HepG2 (cell line): ENCODE data around the gene DHX34. TPM values are rescaled to one million over a fixed set of nuclear protein-coding genes. Genes with fewer than 3 reads are reported as not detected.
A peak's percentile ranks its signal among the peaks of the same experiment; 100 is the strongest.

Experiments
- AGO1 ChIP-seq: fragments of 200-400 bp; formaldehyde crosslinking; IDR thresholded peaks from 2 replicates; pipeline ENCODE4 v1.6.1; 2017; ENCODE audit warnings: mild to moderate bottlenecking, low read depth, low read length, moderate library complexity; ENCODE audit not compliant: poor library complexity, severe bottlenecking
- CHCHD3 ChIP-seq: sonication (generic); formaldehyde crosslinking; IDR thresholded peaks from 2 replicates; pipeline ENCODE4 v1.8.0; 2022; ENCODE audit warnings: mild to moderate bottlenecking, missing genetic modification reagents, moderate library complexity
- GATAD1 ChIP-seq: IDR thresholded peaks from 2 replicates; pipeline ENCODE4 v1.6.1; 2016; ENCODE audit warnings: missing genetic modification reagents, missing compliant biosample characterization
- IRF2 ChIP-seq: IDR thresholded peaks from 2 replicates; pipeline ENCODE4 v1.6.1; 2018; ENCODE audit warnings: missing genetic modification reagents, missing compliant biosample characterization
- MAFG ChIP-seq: sonication (generic); formaldehyde crosslinking; IDR thresholded peaks from 2 replicates; pipeline ENCODE4 v1.5.1; 2020; ENCODE audit warnings: mild to moderate bottlenecking, missing genetic modification reagents
- NFYC ChIP-seq: IDR thresholded peaks from 2 replicates; pipeline ENCODE4 v1.6.1; 2016; ENCODE audit warnings: missing genetic modification reagents, missing compliant biosample characterization
- PAF1 ChIP-seq: IDR thresholded peaks from 2 replicates; pipeline ENCODE4 v1.6.1; 2016; ENCODE audit warnings: missing genetic modification reagents, missing compliant biosample characterization
- PHF8 ChIP-seq: sonication (generic); formaldehyde crosslinking; IDR thresholded peaks from 2 replicates; pipeline ENCODE4 v1.5.0; 2020; ENCODE audit warnings: missing genetic modification reagents
- RFX1 ChIP-seq: fragments of 450-650 bp; IDR thresholded peaks from 2 replicates; pipeline ENCODE4 v1.6.1; 2017
- RORA ChIP-seq: sonication (generic); formaldehyde crosslinking; IDR thresholded peaks from 2 replicates; pipeline ENCODE4 v1.5.0; 2020; ENCODE audit warnings: mild to moderate bottlenecking, missing genetic modification reagents, moderate library complexity
- SP1 ChIP-seq, 2 experiments: fragments of 450-650 bp in 1 of 2; sonication (generic) in 1 of 2; formaldehyde crosslinking in 1 of 2; IDR thresholded peaks; 2 replicates each; pipeline versions ENCODE4 v1.4.0 to v1.6.1; 2016 to 2020; ENCODE audit warnings: missing genetic modification reagents in 1 of 2
- SPEN ChIP-seq: sonication (generic); formaldehyde crosslinking; IDR thresholded peaks from 2 replicates; pipeline ENCODE4 v1.5.1; 2020; ENCODE audit warnings: low read depth, mild to moderate bottlenecking, missing genetic modification reagents
- ZBTB21 ChIP-seq: sonication (generic); formaldehyde crosslinking; IDR thresholded peaks from 2 replicates; pipeline ENCODE4 v1.4.0; 2020; ENCODE audit warnings: missing genetic modification reagents
- ZFP1 ChIP-seq: IDR thresholded peaks from 2 replicates; pipeline ENCODE4 v1.6.1; 2016
- ZFP37 ChIP-seq: sonication (generic); formaldehyde crosslinking; IDR thresholded peaks from 2 replicates; pipeline ENCODE4 v1.4.0; 2020; ENCODE audit warnings: missing genetic modification reagents, borderline replicate concordance
- ZNF124 ChIP-seq: sonication (generic); formaldehyde crosslinking; IDR thresholded peaks from 2 replicates; pipeline ENCODE4 v1.4.0; 2020; ENCODE audit warnings: missing genetic modification reagents
- ZNF3 ChIP-seq: IDR thresholded peaks from 2 replicates; pipeline ENCODE4 v1.7.0; 2017; ENCODE audit warnings: inconsistent platforms
- ZNF557 ChIP-seq: sonication (generic); formaldehyde crosslinking; IDR thresholded peaks from 2 replicates; pipeline ENCODE4 v1.4.0; 2020; ENCODE audit warnings: missing genetic modification reagents
- ZNF652 ChIP-seq: IDR thresholded peaks from 2 replicates; pipeline ENCODE4 v1.6.1; 2016; ENCODE audit warnings: low read depth, borderline replicate concordance
- ZNF720 ChIP-seq: sonication (generic); formaldehyde crosslinking; IDR thresholded peaks from 2 replicates; pipeline ENCODE4 v1.4.0; 2020; ENCODE audit warnings: missing genetic modification reagents
- ZNF841 ChIP-seq: sonication (generic); formaldehyde crosslinking; IDR thresholded peaks from 2 replicates; pipeline ENCODE4 v1.8.1; 2023; ENCODE audit warnings: missing genetic modification reagents, borderline replicate concordance
- polyA plus RNA-seq, 8 experiments: library from polyadenylated mRNA; depleted of rRNA in 3 of 8; stranded (reverse) in 7 of 8; unstranded in 1 of 8; fragments of >200 nt; fragmentation: Illumina TruSeq in 4 of 8; extraction: Trizol in 4 of 8; gene quantifications; 2 replicates each; pipeline versions ENCODE4 v1.2.1 to v1.2.3, GENCODE V29; 2011 to 2016; ENCODE audit warnings: low read depth in 4 of 8, missing spikeins in 1 of 8, mixed read lengths in 1 of 8; ENCODE audit not compliant: insufficient read depth in 1 of 8
- total RNA-seq, 5 experiments: library from RNA; depleted of rRNA; stranded (reverse); fragments of >200 nt; fragmentation: Illumina TruSeq; extraction: Trizol; gene quantifications; 2 replicates each; pipeline ENCODE4 v1.2.3, GENCODE V29; 2016; ENCODE audit warnings: low read depth in 1 of 5
- TF ChIP-seq, protein P1 (sequence below), 2 experiments: sonication (generic) in 1 of 2; formaldehyde crosslinking in 1 of 2; IDR thresholded peaks; 2 replicates each; pipeline versions ENCODE4 v1.4.0 to v1.6.1; 2016 to 2020; ENCODE audit warnings: borderline replicate concordance in 1 of 2, low read depth in 1 of 2, mild to moderate bottlenecking in 1 of 2, missing genetic modification reagents in 1 of 2
- TF ChIP-seq, protein P2 (sequence below): IDR thresholded peaks from 2 replicates; pipeline ENCODE4 v1.6.1; 2016; ENCODE audit warnings: missing compliant biosample characterization, missing genetic modification reagents, borderline replicate concordance
- TF ChIP-seq, protein P3 (sequence below): sonication (generic); formaldehyde crosslinking; IDR thresholded peaks from 2 replicates; pipeline ENCODE4 v1.5.0; 2020; ENCODE audit warnings: mild to moderate bottlenecking, missing genetic modification reagents

The DHX34 gene
- total and polyA plus RNA-seq, 2 of the 13 experiments (the other 11 are each of a cell fraction or from before 2014, with no cell fraction given) = 9.2 to 12.0 TPM

DNA sequence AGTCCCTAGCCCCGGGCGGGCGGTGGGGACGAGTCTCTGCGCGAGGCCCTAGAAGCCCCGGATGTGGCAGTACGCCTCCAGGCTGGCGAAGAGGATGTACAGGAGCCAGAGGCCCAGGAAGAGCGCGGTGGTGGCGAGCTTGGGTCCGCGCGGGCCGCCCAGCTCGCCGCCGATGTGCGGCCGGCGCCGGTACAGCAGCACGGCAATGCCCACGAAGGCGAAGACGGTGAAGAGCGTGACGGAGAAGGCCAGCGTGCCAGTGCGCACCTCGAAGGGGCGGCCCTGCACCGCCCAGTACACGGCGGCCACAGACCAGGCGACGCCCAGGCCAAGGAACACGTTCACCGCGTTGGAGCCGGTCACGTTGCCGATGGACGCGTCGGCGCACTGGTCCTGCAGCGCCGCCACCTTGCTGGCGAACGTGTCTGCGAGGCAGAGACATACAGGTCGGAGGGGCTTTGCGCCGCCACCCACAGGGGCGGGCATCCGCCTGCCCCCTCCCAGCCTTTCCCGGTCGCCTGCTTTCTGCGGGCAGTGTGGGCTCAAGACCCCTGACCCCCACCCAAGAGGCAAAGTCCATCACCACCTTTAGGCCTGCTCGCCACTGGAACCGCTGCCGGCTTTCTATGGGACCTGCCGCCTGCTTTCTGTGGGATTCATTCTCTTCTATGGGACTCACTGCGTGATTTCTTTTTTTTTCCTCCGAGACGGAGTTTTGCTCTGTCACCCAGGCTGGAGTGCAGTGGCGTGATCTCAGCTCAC, 81.1 kb downstream of the DHX34 start (continued):
- TF ChIP-seq, protein P1, sequence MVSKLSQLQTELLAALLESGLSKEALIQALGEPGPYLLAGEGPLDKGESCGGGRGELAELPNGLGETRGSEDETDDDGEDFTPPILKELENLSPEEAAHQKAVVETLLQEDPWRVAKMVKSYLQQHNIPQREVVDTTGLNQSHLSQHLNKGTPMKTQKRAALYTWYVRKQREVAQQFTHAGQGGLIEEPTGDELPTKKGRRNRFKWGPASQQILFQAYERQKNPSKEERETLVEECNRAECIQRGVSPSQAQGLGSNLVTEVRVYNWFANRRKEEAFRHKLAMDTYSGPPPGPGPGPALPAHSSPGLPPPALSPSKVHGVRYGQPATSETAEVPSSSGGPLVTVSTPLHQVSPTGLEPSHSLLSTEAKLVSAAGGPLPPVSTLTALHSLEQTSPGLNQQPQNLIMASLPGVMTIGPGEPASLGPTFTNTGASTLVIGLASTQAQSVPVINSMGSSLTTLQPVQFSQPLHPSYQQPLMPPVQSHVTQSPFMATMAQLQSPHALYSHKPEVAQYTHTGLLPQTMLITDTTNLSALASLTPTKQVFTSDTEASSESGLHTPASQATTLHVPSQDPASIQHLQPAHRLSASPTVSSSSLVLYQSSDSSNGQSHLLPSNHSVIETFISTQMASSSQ (IDR thresholded peaks at IDR 0.05; ENCODE audit: low read depth) = no peak
- TF ChIP-seq, protein P1 (CRISPR knock-in tag; IDR thresholded peaks at IDR 0.05; ENCODE audit: borderline replicate concordance) = no peak
- 0 out of 2 replicates have a peak, but pooled peaks have one; percentile 60 for TF ChIP-seq IRF2 (CRISPR knock-in tag)
- peak; percentile 27; the same call in 1 of the 2 replicates for TF ChIP-seq NFYC (CRISPR knock-in tag)
- TF ChIP-seq ZNF652 (CRISPR knock-in tag) = no peak
- no peak for TF ChIP-seq ZNF720 (CRISPR knock-in tag)
- TF ChIP-seq, protein P2, sequence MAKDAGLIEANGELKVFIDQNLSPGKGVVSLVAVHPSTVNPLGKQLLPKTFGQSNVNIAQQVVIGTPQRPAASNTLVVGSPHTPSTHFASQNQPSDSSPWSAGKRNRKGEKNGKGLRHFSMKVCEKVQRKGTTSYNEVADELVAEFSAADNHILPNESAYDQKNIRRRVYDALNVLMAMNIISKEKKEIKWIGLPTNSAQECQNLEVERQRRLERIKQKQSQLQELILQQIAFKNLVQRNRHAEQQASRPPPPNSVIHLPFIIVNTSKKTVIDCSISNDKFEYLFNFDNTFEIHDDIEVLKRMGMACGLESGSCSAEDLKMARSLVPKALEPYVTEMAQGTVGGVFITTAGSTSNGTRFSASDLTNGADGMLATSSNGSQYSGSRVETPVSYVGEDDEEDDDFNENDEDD (CRISPR knock-in tag) = peak; percentile 82; the same call in 1 of the 2 replicates
- TF ChIP-seq SP1 (IDR thresholded peaks at IDR 0.05) = no peak
- 0 out of 2 replicates have a peak, but pooled peaks have one; percentile 41 for TF ChIP-seq SP1 (CRISPR knock-in tag; IDR thresholded peaks at IDR 0.05)
- peak; percentile 75 for TF ChIP-seq SPEN (CRISPR knock-in tag)
- TF ChIP-seq RORA = no peak
- 0 out of 2 replicates have a peak, but pooled peaks have one; percentile 19 for TF ChIP-seq ZNF557 (CRISPR knock-in tag)
- no peak for TF ChIP-seq MAFG (CRISPR knock-in tag)
- TF ChIP-seq ZNF124 = no peak
- TF ChIP-seq, protein P3, sequence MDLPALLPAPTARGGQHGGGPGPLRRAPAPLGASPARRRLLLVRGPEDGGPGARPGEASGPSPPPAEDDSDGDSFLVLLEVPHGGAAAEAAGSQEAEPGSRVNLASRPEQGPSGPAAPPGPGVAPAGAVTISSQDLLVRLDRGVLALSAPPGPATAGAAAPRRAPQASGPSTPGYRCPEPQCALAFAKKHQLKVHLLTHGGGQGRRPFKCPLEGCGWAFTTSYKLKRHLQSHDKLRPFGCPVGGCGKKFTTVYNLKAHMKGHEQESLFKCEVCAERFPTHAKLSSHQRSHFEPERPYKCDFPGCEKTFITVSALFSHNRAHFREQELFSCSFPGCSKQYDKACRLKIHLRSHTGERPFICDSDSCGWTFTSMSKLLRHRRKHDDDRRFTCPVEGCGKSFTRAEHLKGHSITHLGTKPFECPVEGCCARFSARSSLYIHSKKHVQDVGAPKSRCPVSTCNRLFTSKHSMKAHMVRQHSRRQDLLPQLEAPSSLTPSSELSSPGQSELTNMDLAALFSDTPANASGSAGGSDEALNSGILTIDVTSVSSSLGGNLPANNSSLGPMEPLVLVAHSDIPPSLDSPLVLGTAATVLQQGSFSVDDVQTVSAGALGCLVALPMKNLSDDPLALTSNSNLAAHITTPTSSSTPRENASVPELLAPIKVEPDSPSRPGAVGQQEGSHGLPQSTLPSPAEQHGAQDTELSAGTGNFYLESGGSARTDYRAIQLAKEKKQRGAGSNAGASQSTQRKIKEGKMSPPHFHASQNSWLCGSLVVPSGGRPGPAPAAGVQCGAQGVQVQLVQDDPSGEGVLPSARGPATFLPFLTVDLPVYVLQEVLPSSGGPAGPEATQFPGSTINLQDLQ (CRISPR knock-in tag) = no peak
- TF ChIP-seq CHCHD3 (CRISPR knock-in tag) = peak; percentile 84
- TF ChIP-seq AGO1 = no peak
- TF ChIP-seq GATAD1 (CRISPR knock-in tag) = no peak
- no peak for TF ChIP-seq ZFP37 (CRISPR knock-in tag)
- no peak for TF ChIP-seq ZBTB21 (CRISPR knock-in tag)
- TF ChIP-seq PHF8 (CRISPR knock-in tag) = peak; percentile 49
- TF ChIP-seq ZFP1 (CRISPR knock-in tag) = no peak
- no peak for TF ChIP-seq PAF1
- no peak for TF ChIP-seq ZNF3
- TF ChIP-seq ZNF841 = no peak
- TF ChIP-seq RFX1 = no peak
